GM06990 (cell line): ENCODE measurements around the gene G3BP1.

ENCODE experiments used
- DNase-seq: peaks from one replicate; pipeline ENCODE4 v3.0.0-alpha.2; 2011; ENCODE audit not compliant: insufficient read length; ENCODE audit errors: extremely low read depth
- H3K27me3 ChIP-seq: replicated peaks from 2 replicates; pipeline ENCODE4 v1.6.0; 2011; ENCODE audit warnings: low read length; ENCODE audit not compliant: control insufficient read depth, insufficient read depth
- H3K36me3 ChIP-seq: 2 replicates; pipeline ENCODE4 v1.5.1; 2011; ENCODE audit warnings: low read length; ENCODE audit not compliant: control insufficient read depth, insufficient read depth
- H3K4me3 ChIP-seq: replicated peaks from 2 replicates; pipeline ENCODE4 v1.5.1; 2011; ENCODE audit warnings: low read depth, mild to moderate bottlenecking, control low read depth, low read length
- TF ChIP-seq, protein P1 (sequence below): IDR thresholded peaks from 2 replicates; pipeline ENCODE4 v1.5.1; 2011; ENCODE audit warnings: low read length, control low read depth, mild to moderate bottlenecking, inconsistent platforms; ENCODE audit not compliant: insufficient read depth, poor library complexity, severe bottlenecking

G3BP1 gene

DNA sequence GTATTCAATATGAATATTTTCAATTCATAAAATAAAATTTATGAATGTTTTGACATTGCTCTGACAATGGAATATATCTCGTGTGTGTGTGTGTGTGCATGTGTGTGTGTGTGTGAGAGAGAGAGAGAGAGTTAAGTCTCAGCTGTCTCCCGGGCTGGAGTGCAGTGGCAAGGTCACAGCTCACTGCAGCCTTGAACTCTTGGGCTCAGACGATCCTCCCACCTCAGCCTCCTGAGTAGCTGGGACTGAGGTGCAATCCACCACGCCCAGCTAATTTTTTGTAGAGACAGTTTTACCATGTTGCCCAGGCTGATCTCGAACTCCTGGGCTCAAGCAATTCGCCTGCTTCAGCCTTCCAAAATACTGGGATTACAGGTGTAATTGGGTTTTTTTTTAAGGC lies 16.1 kb downstream of the G3BP1 start:
- DNase-seq = no peak
- TF ChIP-seq, protein P1, sequence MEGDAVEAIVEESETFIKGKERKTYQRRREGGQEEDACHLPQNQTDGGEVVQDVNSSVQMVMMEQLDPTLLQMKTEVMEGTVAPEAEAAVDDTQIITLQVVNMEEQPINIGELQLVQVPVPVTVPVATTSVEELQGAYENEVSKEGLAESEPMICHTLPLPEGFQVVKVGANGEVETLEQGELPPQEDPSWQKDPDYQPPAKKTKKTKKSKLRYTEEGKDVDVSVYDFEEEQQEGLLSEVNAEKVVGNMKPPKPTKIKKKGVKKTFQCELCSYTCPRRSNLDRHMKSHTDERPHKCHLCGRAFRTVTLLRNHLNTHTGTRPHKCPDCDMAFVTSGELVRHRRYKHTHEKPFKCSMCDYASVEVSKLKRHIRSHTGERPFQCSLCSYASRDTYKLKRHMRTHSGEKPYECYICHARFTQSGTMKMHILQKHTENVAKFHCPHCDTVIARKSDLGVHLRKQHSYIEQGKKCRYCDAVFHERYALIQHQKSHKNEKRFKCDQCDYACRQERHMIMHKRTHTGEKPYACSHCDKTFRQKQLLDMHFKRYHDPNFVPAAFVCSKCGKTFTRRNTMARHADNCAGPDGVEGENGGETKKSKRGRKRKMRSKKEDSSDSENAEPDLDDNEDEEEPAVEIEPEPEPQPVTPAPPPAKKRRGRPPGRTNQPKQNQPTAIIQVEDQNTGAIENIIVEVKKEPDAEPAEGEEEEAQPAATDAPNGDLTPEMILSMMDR = no peak
- H3K36me3 ChIP-seq = peaks cover 14% of the 10 kb centered on the region
- H3K27me3 ChIP-seq = no peaks in the 10 kb centered on the region
- H3K4me3 ChIP-seq = no peak overlapping the region

DNA sequence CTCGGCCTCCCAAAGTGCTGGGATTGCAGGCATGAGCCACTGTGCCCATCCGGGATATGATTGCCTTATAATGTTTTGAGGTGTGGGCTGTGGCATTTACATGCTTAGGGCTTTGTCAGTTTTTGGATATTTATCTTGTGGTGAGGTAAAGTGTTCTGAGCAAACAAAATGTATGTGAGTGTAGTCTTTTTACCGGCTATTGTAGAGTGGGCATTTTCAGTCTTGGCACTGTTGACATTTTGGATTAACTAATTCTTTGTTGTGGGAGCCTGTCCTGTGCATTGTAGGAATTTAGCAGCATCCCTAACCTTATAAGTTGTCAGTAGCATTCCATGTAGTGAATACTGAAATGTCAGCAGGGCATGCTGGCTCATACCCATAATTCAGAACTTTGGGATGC lies 21.6 kb downstream of the G3BP1 start:
- Histone ChIP-seq H3K4me3 (no peak overlapping the region), H3K36me3 (peaks cover 20% of the 10 kb centered on the region), H3K27me3 (no peaks in the 10 kb centered on the region)
- TF ChIP-seq, protein P1 = no peak
- no peak for DNase-seq

DNA sequence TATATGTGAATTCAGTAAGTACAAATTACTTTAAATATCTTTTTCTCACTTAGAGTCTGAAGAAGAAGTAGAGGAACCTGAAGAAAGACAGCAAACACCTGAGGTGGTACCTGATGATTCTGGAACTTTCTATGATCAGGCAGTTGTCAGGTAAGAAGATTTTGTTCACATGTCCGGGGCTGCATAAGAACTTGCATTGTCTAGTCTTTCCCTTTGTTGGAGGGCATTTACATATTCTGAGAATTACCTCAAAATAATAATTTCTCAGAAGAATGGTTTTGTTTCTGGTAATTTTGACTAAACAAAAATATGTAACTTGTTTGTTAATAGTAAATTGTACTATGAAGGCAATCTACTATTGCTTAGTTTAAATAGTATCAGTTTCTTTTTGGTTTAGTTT lies 23.7 kb downstream of the G3BP1 start:
- Histone ChIP-seq H3K4me3 (no peak overlapping the region), H3K36me3 (peaks cover 21% of the 10 kb centered on the region), H3K27me3 (no peaks in the 10 kb centered on the region)
- TF ChIP-seq, protein P1 = no peak
- no peak for DNase-seq

DNA sequence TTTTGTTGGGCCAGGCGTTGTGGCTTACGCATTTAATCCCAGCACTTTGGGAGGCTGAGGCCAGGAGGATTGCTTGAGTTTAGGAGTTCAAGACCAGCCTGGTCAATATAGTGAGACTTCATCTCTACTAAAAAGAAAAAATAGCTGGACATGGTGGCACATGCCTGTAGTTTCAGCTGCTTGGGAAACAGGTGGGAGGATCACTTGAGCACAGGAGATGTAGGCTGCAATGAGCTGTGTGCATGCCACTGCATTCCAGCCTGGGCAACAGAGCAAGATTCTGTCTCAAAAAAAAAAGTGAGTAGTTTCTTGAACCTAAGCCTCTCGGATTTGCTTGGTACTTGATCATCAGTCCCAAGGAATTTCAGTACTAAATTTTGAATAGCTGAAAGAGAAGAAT lies 26.9 kb downstream of the G3BP1 start:
- no peak for DNase-seq
- TF ChIP-seq, protein P1 = no peak
- Histone ChIP-seq H3K36me3 (peaks cover 20% of the 10 kb centered on the region), H3K27me3 (no peaks in the 10 kb centered on the region), H3K4me3 (no peak overlapping the region)

DNA sequence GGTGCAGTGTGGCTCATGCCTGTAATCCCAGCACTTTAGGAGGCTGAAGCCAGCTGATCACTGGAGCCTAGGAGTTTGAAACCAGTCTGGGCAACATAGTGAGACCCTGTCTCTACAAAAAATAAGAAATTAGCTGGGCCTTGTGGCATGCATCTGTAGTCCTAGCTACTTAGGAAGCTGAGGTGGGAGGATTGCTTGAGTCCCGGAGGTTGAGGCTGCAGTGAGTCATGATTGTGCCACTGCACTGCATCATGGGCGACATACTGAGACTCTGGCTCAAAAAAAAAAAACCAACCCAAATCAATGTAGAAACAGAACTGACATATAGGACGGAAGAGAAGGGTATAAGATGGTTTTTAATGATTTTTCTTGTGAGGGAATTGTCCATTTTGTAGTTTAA lies 27.7 kb downstream of the G3BP1 start:
- Histone ChIP-seq H3K4me3 (no peak overlapping the region), H3K27me3 (no peaks in the 10 kb centered on the region), H3K36me3 (peaks cover 18% of the 10 kb centered on the region)
- no peak for DNase-seq
- TF ChIP-seq, protein P1 = no peak

DNA sequence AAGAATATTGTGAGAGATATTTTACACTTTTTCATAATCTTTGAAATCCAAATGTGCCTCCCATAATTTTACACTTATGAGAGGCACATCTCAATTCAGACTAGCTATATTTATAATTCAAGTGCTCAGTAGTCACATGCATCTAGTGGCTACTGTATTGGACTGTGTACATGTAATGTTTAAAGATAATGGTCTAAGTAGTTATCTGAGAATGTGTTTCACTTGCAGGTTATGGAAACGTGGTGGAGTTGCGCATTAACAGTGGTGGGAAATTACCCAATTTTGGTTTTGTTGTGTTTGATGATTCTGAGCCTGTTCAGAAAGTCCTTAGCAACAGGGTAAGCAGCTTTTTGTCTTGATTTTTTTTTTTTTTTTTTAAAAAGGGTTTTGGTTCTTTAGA lies 28.8 kb downstream of the G3BP1 start:
- Histone ChIP-seq H3K4me3 (no peak overlapping the region), H3K36me3 (peaks cover 16% of the 10 kb centered on the region), H3K27me3 (no peaks in the 10 kb centered on the region)
- no peak for DNase-seq
- TF ChIP-seq, protein P1 = no peak
